GM19438 (cell line): ENCODE results near the gene BTBD19.

Source experiments
- ATAC-seq: cut with Tn5 transposase; IDR thresholded peaks from one replicate; pipeline ENCODE4 v1.9.1; 2021; ENCODE audit warnings: low read depth; ENCODE audit not compliant: unreplicated experiment

Gene BTBD19

DNA sequence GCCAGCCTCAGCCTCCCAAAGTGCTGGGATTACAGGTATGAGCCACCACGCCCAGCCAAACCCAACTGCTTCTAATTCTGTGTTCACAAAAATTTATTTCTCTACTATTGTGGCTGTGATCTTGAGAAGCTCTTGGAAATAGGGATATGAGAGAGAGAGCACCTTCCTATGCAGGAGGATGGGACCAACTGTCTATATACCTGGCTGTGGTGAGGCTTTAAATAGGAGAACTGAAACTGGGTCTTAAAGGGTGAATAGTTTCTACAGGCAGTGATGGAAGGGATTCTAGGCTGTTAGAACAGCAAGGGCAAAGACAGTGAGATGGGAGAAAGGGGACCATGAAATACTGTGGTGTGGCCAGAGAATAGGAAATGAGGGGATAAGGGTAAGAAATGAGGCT, 43.0 kb downstream of the BTBD19 start:
- ATAC-seq: no peak

DNA sequence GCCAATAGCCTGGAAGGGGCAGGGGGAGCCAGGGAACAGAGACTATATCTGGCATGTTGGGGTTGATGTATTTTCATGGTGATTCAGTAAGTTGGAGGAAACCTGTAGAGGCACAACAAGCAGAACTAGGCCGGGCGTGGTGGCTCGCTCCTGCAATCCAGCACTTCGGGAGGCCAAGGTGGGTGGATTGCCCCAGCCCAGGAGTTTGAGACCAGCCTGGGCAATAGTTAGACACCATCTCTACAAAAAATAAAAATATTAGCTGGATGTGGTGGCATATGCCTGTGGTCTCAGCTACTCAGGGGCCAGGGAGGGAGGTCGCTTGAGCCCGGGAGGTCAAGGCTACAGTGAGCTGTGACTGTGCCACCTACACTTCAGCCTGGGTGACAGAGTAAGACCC, 44.9 kb downstream of the BTBD19 start:
- ATAC-seq: no peak

DNA sequence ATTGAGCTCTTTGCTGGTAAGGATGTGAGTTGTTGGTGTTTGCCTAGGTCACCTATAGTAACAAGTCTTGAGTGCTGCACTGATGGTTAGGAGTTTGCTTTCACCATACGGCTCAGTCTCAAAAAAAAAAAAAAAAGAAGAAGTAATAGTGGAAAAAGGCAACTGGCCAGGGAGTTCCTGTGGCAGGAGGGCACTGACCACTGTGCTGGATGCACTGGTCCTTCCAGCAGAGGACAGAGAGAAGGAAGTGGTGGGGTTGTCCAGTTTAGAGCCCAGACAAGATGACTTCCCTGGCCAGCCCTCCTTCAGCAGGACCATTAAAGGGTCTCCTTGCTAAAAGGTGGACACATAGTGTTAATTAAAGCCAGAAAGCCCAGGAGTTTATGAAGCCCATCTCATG, 46.6 kb downstream of the BTBD19 start:
- no peak for ATAC-seq

DNA sequence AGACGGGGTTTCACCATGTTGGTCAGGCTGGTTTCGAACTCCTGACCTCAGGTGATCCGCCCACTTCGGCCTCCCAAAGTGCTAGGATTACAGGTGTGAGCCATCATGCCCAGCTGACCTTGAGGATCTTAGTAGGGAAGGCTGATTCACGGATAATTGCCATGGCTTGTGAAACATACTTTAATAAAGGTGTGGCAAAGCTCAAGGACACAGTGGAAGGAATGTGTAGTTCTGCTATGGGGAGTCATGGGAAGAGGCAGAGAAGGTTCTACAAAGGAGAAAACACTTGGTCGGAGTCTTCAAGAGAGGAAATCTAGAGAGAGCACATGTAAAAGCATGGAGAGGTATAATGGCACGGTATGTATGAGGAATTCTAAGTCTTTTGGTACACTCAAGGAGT, 47.4 kb downstream of the BTBD19 start:
- no peak for ATAC-seq

DNA sequence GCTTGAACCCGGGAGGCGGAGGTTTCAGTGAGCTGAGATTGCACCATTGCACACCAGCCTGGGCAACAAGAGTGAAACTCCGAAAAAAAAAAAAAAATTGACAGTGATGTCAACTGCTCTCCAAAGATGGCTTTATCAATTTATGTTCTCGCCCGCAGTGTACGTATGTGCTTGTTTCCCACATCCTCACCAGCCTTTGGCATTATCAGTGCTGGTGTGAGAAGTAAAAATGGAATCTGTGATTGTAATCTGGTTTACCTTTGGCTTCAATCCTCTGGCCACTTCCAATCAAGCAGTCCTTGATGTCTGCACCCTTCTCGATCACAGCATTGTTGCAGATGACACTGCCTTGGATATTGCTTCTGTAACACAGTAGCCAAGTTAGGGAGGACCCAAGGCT, 49.1 kb downstream of the BTBD19 start:
- no peak for ATAC-seq

DNA sequence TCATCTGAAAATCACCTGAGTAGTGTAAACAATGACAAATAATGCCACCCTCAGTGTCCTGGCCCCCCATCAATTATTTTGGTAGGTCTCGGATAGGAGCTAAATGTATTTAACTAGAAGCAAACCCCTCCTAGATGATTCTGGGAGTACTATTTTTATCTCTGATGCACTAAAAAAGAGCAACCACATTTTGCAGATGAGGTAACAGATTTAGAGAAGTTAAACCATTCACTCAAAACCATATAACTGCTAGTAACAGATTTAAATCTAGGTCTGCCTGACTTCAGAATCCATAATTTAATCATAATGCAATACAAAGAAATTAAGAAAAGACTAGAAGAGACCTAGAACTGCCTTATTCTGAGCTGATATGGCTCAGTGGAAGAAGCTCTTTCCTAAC, 52.0 kb downstream of the BTBD19 start:
- ATAC-seq: no peak

DNA sequence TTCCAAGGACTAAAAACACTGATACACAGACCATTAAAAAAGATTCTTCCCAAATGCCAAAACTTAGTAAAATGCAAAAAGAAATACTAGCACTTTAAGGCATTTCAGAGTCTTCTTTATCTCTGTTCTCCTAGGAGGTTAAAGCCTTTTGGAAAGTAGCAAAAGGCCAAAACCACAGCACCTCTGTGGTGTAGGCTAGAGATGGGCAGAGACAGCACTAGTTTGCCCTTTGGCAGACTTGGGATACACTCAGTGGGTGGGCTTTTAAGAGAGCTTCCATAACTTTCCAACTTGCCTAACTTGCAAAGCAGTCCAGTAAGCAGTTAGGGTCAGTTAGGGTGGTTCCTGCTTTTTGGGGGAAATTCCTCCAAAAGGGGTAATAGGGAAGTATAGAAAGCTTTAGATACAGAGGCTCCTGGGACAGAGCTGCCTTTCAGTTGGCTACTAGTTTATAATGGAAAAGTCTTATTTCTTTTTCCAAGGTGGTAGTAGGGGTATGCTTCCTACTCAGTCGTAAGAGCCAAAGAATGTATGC, 52.6 kb downstream of the BTBD19 start:
- no peak for ATAC-seq

DNA sequence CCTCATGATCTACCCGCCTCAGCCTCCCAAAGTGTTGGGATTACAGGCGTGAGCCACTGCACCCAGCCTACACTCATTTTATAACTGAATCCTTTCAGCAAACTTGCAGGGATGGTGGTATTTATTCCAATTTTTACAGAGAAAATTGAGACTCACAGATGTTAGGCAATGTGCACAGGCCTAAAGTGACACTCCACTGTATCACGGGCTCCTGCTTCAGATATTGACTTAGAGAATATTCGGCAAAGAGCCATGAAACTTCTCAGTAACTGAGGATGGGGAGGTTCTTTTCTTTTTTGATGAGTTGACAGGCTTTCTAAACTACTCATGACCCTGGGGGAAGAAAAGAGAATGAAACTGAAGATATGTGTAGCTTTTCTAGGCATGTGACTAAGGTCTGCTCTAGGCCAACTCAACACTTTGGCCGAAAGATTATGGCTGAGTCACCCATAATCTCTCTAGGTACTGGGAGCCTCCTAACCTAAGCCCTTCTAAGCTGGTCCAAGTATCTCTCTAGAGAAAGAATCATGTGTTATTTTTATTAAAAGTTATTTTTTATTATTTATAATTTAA, 54.6 kb downstream of the BTBD19 start:
- ATAC-seq: no peak
